Sciatic nerve (tissue), 2 donors: ENCODE measurements around the gene CINP. TPM values are rescaled to one million over a fixed set of nuclear protein-coding genes. Genes with fewer than 3 reads are reported as not detected.
"Not testable (repeated sequence)": the region's sequence is repeated elsewhere in the genome, so short reads cannot be mapped to it uniquely, and the experiment has no call there.

ENCODE experiments used
- ATAC-seq: fragments of 200-7000 bp; cut with Tn5 transposase; one replicate; pipeline ENCODE4 v1.9.1; 2020; ENCODE audit warnings: mild to moderate bottlenecking, moderate library complexity
- DNase-seq: peaks from one replicate; pipeline ENCODE4 v3.0.0-alpha.2; 2020; ENCODE audit warnings: low spot score
- intact Hi-C: fragments of 100-400 bp; cut with DNase I; formaldehyde crosslinking; loops from one replicate; pipeline ENCODE4 v1.14.2; 2022
- total RNA-seq: library from RNA; stranded (reverse); fragmentation: NEBNext Ultra II Directional; extraction: Animal tissue kit (Norgen Biotek cat#: 25700); gene quantifications from one replicate; pipeline ENCODE4 v1.2.1, GENCODE V29; 2021
- donor health status: DM: no; HTN: no; CAD: no.
- donor health status: DM: no; HTN: no; CAD: no.

Gene CINP
- total RNA-seq, 1 donor from 2014 or later: 28.1 TPM

GRCh38 chr14:102360388-102360787 is 2.3 kb downstream of the CINP start:
- intact Hi-C loops: no loop called here
- DNase-seq (no peak), ATAC-seq (no peak)

GRCh38 chr14:102359341-102359740 is 3.3 kb downstream of the CINP start:
- intact Hi-C loops: no loop called here
- DNase-seq (no peak), ATAC-seq (no peak)

GRCh38 chr14:102356280-102356679 is 6.4 kb downstream of the CINP start:
- ATAC-seq: no peak
- no peak for DNase-seq
- intact Hi-C loops: no loop called here

- intact Hi-C loops: no loop called here
- DNase-seq (no peak), ATAC-seq (no peak)
Observed at GRCh38 chr14:102353126-102353619, 9.5 kb downstream of the CINP start.

- intact Hi-C loops: no loop called here
- DNase-seq (no peak), ATAC-seq (no peak)
Observed at GRCh38 chr14:102352213-102352612, 10.5 kb downstream of the CINP start.

GRCh38 chr14:102351593-102351992 is 11.1 kb downstream of the CINP start:
- intact Hi-C loops, ATAC-seq, DNase-seq: not testable (repeated sequence)

- DNase-seq (no peak), ATAC-seq (no peak)
- intact Hi-C loops: no loop called here
Observed at GRCh38 chr14:102351023-102351422, 11.7 kb downstream of the CINP start.

GRCh38 chr14:102348376-102348775 is 14.3 kb downstream of the CINP start:
- intact Hi-C loops: no loop called here
- DNase-seq: peak; percentile 41
- no peak for ATAC-seq

- no peak for ATAC-seq
- intact Hi-C loops: loop anchor here (1.0 kb wide), 1 partner anchor 17 kb away; no protein-coding TSS in a partner anchor
- DNase-seq: no peak
Observed at GRCh38 chr14:102346645-102347044, 16.0 kb downstream of the CINP start.

GRCh38 chr14:102345232-102345631 is 17.5 kb downstream of the CINP start:
- no peak for ATAC-seq
- DNase-seq: no peak
- intact Hi-C loops: no loop called here

- intact Hi-C loops: loop anchor here (5.0 kb wide), 1 partner anchor 1883 kb away; no protein-coding TSS in a partner anchor
Observed at GRCh38 chr14:102344485-102344884, 18.2 kb downstream of the CINP start.

GRCh38 chr14:102344084-102344483 is 18.6 kb downstream of the CINP start:
- intact Hi-C loops: loop anchor here (5.0 kb wide), 1 partner anchor 1883 kb away; no protein-coding TSS in a partner anchor
- peak; percentile 25 for DNase-seq
- no peak for ATAC-seq

More at GRCh38 chr14:102344485-102344884, 18.2 kb downstream of the CINP start:
- peak; percentile 27 for ATAC-seq
- peak; percentile 25 for DNase-seq

GRCh38 chr14:102342238-102342637 is 20.5 kb downstream of the CINP start:
- intact Hi-C loops: loop anchor here (5.0 kb wide), 1 partner anchor 1885 kb away; no protein-coding TSS in a partner anchor
- peak; percentile 25 for DNase-seq
- ATAC-seq: no peak

- peak; percentile 14 for ATAC-seq
- intact Hi-C loops: loop anchor here (5.0 kb wide), 1 partner anchor 1886 kb away; no protein-coding TSS in a partner anchor
- DNase-seq: peak; percentile 38
Observed at GRCh38 chr14:102341566-102341965, 21.1 kb downstream of the CINP start.

GRCh38 chr14:102338724-102339123 is 24.0 kb downstream of the CINP start:
- intact Hi-C loops: no loop called here
- no peak for ATAC-seq
- no peak for DNase-seq

GRCh38 chr14:102335163-102335562 is 27.5 kb downstream of the CINP start:
- DNase-seq (no peak), ATAC-seq (no peak)
- intact Hi-C loops: no loop called here

GRCh38 chr14:102333795-102334705 is 28.6 kb downstream of the CINP start:
- intact Hi-C loops: no loop called here
- ATAC-seq: no peak
- DNase-seq: no peak

- intact Hi-C loops: no loop called here
- ATAC-seq (no peak), DNase-seq (no peak)
Observed at GRCh38 chr14:102333390-102333789, 29.3 kb downstream of the CINP start.

- intact Hi-C loops: no loop called here
- DNase-seq (no peak), ATAC-seq (no peak)
Observed at GRCh38 chr14:102330806-102331205, 31.9 kb downstream of the CINP start.

- ATAC-seq, intact Hi-C loops, DNase-seq: not testable (repeated sequence)
Observed at GRCh38 chr14:102329381-102329780, 33.3 kb downstream of the CINP start.
